ENCODE data around the gene STX18. TPM values are rescaled to one million over a fixed set of nuclear protein-coding genes. Genes with fewer than 3 reads are reported as not detected.

Gene STX18
- total and polyA plus RNA-seq, 11 donors: 10.1 to 26.1 (median 18.0) TPM

- ATAC-seq: no peak
- H3K36me3 ChIP-seq: peaks cover 0 to 52% (median 30%) of the 10 kb centered on the region in 9 donors
Observed at GRCh38 chr4:4462970-4463369, 78.9 kb downstream of the STX18 start.

GRCh38 chr4:4461850-4462249 is 80.0 kb downstream of the STX18 start:
- H3K27me3 ChIP-seq: no peaks in the 10 kb centered on the region
- no peaks in the 10 kb centered on the region for H3K4me1 ChIP-seq
- H3K36me3 ChIP-seq: peaks cover 0 to 56% (median 36%) of the 10 kb centered on the region in 9 donors
- ATAC-seq (no peak), DNase-seq (no peak)
- no peak overlapping the region for H3K4me3 ChIP-seq
- WGBS, 4 donors: 88 to 93% (median 89%) methylated on average over 5 of the region's 5 CpGs
- H3K27ac ChIP-seq: no peak overlapping the region
- H3K9me3 ChIP-seq: no peaks in the 10 kb centered on the region
- TF ChIP-seq POLR2A (IDR thresholded peaks at IDR 0.05): no peak
- TF ChIP-seq, protein P1, sequence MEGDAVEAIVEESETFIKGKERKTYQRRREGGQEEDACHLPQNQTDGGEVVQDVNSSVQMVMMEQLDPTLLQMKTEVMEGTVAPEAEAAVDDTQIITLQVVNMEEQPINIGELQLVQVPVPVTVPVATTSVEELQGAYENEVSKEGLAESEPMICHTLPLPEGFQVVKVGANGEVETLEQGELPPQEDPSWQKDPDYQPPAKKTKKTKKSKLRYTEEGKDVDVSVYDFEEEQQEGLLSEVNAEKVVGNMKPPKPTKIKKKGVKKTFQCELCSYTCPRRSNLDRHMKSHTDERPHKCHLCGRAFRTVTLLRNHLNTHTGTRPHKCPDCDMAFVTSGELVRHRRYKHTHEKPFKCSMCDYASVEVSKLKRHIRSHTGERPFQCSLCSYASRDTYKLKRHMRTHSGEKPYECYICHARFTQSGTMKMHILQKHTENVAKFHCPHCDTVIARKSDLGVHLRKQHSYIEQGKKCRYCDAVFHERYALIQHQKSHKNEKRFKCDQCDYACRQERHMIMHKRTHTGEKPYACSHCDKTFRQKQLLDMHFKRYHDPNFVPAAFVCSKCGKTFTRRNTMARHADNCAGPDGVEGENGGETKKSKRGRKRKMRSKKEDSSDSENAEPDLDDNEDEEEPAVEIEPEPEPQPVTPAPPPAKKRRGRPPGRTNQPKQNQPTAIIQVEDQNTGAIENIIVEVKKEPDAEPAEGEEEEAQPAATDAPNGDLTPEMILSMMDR (IDR thresholded peaks at IDR 0.05): no peak
- intact Hi-C loops (cut with DNase I): no loop called here

More at GRCh38 chr4:4462970-4463369, 78.9 kb downstream of the STX18 start:
- DNase-seq: no peak
- Histone ChIP-seq H3K4me1 (no peaks in the 10 kb centered on the region), H3K9me3 (no peaks in the 10 kb centered on the region), H3K27ac (no peak overlapping the region), H3K27me3 (no peaks in the 10 kb centered on the region), H3K4me3 (no peak overlapping the region)
- WGBS, 4 donors: 74 to 86% (median 77%) methylated on average over 3 of the region's 3 CpGs
- intact Hi-C loops (cut with DNase I): no loop called here
- no peak for TF ChIP-seq POLR2A (IDR thresholded peaks at IDR 0.05)
- TF ChIP-seq, protein P1 (IDR thresholded peaks at IDR 0.05): no peak

GRCh38 chr4:4461178-4461577 is 80.7 kb downstream of the STX18 start:
- ATAC-seq: no peak
- TF ChIP-seq, protein P1 (IDR thresholded peaks at IDR 0.05): no peak
- TF ChIP-seq POLR2A (IDR thresholded peaks at IDR 0.05): no peak

GRCh38 chr4:4460759-4461158 is 81.1 kb downstream of the STX18 start:
- no peak overlapping the region for H3K27ac ChIP-seq
- H3K4me3 ChIP-seq: no peak overlapping the region
- WGBS, 4 donors: 95 to 97% (median 96%) methylated on average over 6 of the region's 6 CpGs
- no peaks in the 10 kb centered on the region for H3K9me3 ChIP-seq
- TF ChIP-seq POLR2A (IDR thresholded peaks at IDR 0.05): no peak
- TF ChIP-seq, protein P1 (IDR thresholded peaks at IDR 0.05): no peak
- peaks cover 2 to 56% (median 36%) of the 10 kb centered on the region in 9 donors for H3K36me3 ChIP-seq
- H3K27me3 ChIP-seq: no peaks in the 10 kb centered on the region
- no peak for DNase-seq
- intact Hi-C loops (cut with DNase I): no loop called here
- H3K4me1 ChIP-seq: no peaks in the 10 kb centered on the region
- ATAC-seq: no peak

More at GRCh38 chr4:4461178-4461577, 80.7 kb downstream of the STX18 start:
- Histone ChIP-seq H3K36me3 (peaks cover 2 to 56% (median 36%) of the 10 kb centered on the region in 9 donors), H3K27ac (no peak overlapping the region), H3K27me3 (no peaks in the 10 kb centered on the region), H3K4me1 (no peaks in the 10 kb centered on the region), H3K4me3 (no peak overlapping the region), H3K9me3 (no peaks in the 10 kb centered on the region)
- intact Hi-C loops (cut with DNase I): no loop called here
- no peak for DNase-seq
